C4-2B (cell line): ENCODE results near the gene SEC24A.
"Not testable (repeated sequence)": the region's sequence is repeated elsewhere in the genome, so short reads cannot be mapped to it uniquely, and the experiment has no call there.

Experiments used
- H3K27ac ChIP-seq: fragments of 450-650 bp; 2 replicates; pipeline ENCODE4 v1.5.1; 2017
- ZFX ChIP-seq: fragments of 450-650 bp; IDR thresholded peaks from 2 replicates; pipeline ENCODE4 v1.6.1; 2017
- TF ChIP-seq, protein P1 (sequence below): fragments of 450-650 bp; conservative IDR thresholded peaks from 2 replicates; pipeline ENCODE4 v1.5.1; 2017; ENCODE audit warnings: mild to moderate bottlenecking

SEC24A gene

DNA sequence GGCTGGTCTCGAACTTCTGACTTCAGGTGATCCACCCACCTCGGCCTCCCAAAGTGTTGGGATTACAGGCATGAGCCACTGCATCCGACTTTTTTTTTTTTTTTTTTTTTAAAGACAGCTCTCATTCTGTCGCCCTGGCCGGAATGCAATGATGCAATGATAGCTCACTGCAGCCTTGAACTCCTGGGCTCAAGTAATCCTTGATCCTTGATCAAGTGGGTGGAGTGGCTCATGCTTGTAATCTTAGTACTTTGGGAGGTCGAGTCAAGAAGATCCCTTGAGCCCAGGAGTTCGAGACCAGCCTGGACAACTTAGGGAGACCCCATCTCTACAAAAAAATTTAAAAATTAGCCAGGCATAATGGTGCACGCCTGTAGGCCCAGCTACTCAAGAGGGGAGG, 8.1 kb downstream of the SEC24A start:
- no peak overlapping the region for H3K27ac ChIP-seq
- TF ChIP-seq, protein P1, sequence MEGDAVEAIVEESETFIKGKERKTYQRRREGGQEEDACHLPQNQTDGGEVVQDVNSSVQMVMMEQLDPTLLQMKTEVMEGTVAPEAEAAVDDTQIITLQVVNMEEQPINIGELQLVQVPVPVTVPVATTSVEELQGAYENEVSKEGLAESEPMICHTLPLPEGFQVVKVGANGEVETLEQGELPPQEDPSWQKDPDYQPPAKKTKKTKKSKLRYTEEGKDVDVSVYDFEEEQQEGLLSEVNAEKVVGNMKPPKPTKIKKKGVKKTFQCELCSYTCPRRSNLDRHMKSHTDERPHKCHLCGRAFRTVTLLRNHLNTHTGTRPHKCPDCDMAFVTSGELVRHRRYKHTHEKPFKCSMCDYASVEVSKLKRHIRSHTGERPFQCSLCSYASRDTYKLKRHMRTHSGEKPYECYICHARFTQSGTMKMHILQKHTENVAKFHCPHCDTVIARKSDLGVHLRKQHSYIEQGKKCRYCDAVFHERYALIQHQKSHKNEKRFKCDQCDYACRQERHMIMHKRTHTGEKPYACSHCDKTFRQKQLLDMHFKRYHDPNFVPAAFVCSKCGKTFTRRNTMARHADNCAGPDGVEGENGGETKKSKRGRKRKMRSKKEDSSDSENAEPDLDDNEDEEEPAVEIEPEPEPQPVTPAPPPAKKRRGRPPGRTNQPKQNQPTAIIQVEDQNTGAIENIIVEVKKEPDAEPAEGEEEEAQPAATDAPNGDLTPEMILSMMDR, result no peak
- no peak for TF ChIP-seq ZFX

- no peak for TF ChIP-seq ZFX
- TF ChIP-seq, protein P1, result no peak
- H3K27ac ChIP-seq, result no peak overlapping the region
These were observed 10.9 kb downstream of the SEC24A start for GRCh38 chr5:134659456-134659855.

GRCh38 chr5:134659922-134660321, 11.3 kb downstream of the SEC24A start:
- H3K27ac ChIP-seq, result no peak overlapping the region
- TF ChIP-seq, protein P1, result no peak
- no peak for TF ChIP-seq ZFX

GRCh38 chr5:134662971-134663370, 14.4 kb downstream of the SEC24A start:
- no peak overlapping the region for H3K27ac ChIP-seq
- TF ChIP-seq ZFX, result no peak
- TF ChIP-seq, protein P1, result no peak

GRCh38 chr5:134664448-134664847, 15.9 kb downstream of the SEC24A start:
- no peak overlapping the region for H3K27ac ChIP-seq
- TF ChIP-seq, protein P1, result no peak
- TF ChIP-seq ZFX, result no peak

- not testable (repeated sequence) for H3K27ac ChIP-seq
These were observed 25.0 kb downstream of the SEC24A start for GRCh38 chr5:134673546-134673945.

- not testable (repeated sequence) for H3K27ac ChIP-seq
These were observed 28.8 kb downstream of the SEC24A start for GRCh38 chr5:134677357-134677756.

DNA sequence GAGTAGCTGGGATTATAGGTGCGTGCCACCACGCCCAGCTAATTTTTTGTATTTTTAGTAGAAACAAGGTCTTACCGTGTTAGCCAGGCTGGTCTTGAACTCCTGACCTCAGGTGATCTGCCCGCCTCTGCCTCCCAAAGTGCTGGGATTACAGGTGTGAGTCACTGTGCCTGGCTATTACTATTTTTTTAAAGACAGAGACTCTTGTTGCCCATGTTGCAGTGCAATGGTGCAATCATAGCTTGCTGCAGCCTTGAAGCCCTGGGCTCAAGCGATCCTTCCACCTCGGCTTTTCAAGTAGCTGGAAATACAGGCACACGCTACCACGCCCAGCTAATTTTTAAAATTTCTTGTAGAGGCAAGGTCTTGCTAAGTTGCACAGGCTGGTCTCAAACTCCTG, 41.6 kb downstream of the SEC24A start:
- H3K27ac ChIP-seq, result not testable (repeated sequence)

GRCh38 chr5:134692722-134693121, 44.1 kb downstream of the SEC24A start:
- no peak for TF ChIP-seq ZFX
- TF ChIP-seq, protein P1, result no peak
- no peak overlapping the region for H3K27ac ChIP-seq
